ENCODE data around the gene DIS3L2. TPM values are rescaled to one million over a fixed set of nuclear protein-coding genes. Genes with fewer than 3 reads are reported as not detected.

DIS3L2 gene
- total RNA-seq, 2 donors from 2014 or later = 39.5 to 42.4 TPM

DNA sequence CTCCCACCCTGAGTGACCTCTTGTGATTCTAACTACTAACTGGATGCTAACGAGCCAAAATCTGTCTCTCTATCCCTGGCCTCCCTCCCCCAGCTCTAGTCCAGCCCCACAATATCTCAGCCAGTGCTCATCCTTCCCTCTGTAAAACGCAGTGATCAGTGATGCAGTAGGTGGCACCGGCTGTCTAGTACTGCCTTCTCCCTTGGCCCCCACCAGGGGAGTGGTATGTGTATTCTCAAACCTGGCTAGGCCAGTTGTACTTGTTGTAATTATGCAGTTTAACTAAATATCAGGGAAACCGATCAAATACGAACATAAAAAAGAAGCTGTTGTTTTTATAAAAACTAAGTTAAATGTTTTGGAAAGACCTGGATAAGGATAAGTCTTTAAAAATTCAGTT lies 303.8 kb downstream of the DIS3L2 start:
- TF ChIP-seq, protein P1, sequence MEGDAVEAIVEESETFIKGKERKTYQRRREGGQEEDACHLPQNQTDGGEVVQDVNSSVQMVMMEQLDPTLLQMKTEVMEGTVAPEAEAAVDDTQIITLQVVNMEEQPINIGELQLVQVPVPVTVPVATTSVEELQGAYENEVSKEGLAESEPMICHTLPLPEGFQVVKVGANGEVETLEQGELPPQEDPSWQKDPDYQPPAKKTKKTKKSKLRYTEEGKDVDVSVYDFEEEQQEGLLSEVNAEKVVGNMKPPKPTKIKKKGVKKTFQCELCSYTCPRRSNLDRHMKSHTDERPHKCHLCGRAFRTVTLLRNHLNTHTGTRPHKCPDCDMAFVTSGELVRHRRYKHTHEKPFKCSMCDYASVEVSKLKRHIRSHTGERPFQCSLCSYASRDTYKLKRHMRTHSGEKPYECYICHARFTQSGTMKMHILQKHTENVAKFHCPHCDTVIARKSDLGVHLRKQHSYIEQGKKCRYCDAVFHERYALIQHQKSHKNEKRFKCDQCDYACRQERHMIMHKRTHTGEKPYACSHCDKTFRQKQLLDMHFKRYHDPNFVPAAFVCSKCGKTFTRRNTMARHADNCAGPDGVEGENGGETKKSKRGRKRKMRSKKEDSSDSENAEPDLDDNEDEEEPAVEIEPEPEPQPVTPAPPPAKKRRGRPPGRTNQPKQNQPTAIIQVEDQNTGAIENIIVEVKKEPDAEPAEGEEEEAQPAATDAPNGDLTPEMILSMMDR (conservative IDR thresholded peaks at IDR 0.05) = peak; percentile 16
- Histone ChIP-seq H3K4me1 (ENCODE audit: control insufficient read depth, insufficient read depth, low read length) (no peaks in the 10 kb centered on the region), H3K27ac (ENCODE audit: low read depth, low read length) (no peak overlapping the region), H3K4me3 (ENCODE audit: low read length) (no peak overlapping the region), H3K9ac (ENCODE audit: extremely low read depth, low read length, poor library complexity, severe bottlenecking) (no peak overlapping the region), H3K36me3 (ENCODE audit: control insufficient read depth, insufficient read depth, low read length) (peaks cover 2% of the 10 kb centered on the region), H3K9me3 (ENCODE audit: control insufficient read depth, low read length) (no peaks in the 10 kb centered on the region), H3K27me3 (ENCODE audit: control insufficient read depth, insufficient read depth, low read length, poor library complexity, severe bottlenecking) (no peaks in the 10 kb centered on the region)
- H3K4me1 Mint-ChIP-seq = peaks cover 12% of the 10 kb centered on the region
- H3K4me3 Mint-ChIP-seq = no peak overlapping the region
- no peak overlapping the region for H3K27ac Mint-ChIP-seq
- H3K36me3 Mint-ChIP-seq (ENCODE audit: low read depth) = peaks cover 21% of the 10 kb centered on the region
- WGBS, 2 experiments (ENCODE audit: insufficient coverage in 1 of 2, insufficient read length in 1 of 2) = 82 to 88% methylated on average over 4 to 5 of the region's 5 CpGs
- no peak for DNase-seq
- H3K27me3 Mint-ChIP-seq (ENCODE audit: insufficient read depth) = peaks cover 3% of the 10 kb centered on the region
- no peaks in the 10 kb centered on the region for H3K9me3 Mint-ChIP-seq

DNA sequence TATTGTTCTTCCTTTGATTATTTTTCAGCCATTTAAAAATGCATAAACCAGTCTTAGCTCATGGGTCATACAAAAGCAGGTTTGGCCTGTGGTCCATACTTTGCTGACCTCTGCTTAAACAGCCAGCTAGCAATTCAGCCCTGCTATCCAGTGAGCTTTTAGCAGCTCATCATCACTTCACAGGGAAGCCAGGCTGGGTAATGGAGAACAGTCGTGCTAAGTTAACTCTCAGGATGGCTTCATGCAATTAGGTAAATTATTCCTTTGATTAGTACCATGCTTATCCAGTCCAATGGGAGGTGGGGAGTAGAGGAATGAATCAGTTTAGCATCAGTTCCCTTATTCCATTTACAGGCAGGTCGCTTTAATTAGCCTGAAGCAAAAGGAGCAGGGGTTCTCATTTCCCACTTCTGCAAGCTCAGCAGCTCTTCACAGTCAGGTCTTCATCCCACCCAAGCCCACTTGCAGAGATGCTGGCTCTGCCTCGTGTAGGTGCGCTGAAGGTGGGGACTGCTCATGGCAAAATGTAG lies 307.2 kb downstream of the DIS3L2 start:
- no peaks in the 10 kb centered on the region for H3K9me3 ChIP-seq (ENCODE audit: control insufficient read depth, low read length)
- Mint-ChIP-seq H3K36me3 (ENCODE audit: low read depth) (peaks cover 2% of the 10 kb centered on the region), H3K4me3 (no peak overlapping the region), H3K27me3 (ENCODE audit: insufficient read depth) (no peaks in the 10 kb centered on the region), H3K27ac (no peak overlapping the region), H3K4me1 (peaks cover 17% of the 10 kb centered on the region), H3K9me3 (no peaks in the 10 kb centered on the region)
- TF ChIP-seq, protein P1 (conservative IDR thresholded peaks at IDR 0.05) = no peak
- 66 to 80% methylated on average over 4 of the region's 4 CpGs for WGBS, 2 experiments (ENCODE audit: insufficient coverage in 1 of 2, insufficient read length in 1 of 2)
- H3K4me3 ChIP-seq (ENCODE audit: low read length) = no peak overlapping the region
- no peak overlapping the region for H3K27ac ChIP-seq (ENCODE audit: low read depth, low read length)
- no peaks in the 10 kb centered on the region for H3K4me1 ChIP-seq (ENCODE audit: control insufficient read depth, insufficient read depth, low read length)
- H3K27me3 ChIP-seq (ENCODE audit: control insufficient read depth, insufficient read depth, low read length, poor library complexity, severe bottlenecking) = no peaks in the 10 kb centered on the region
- DNase-seq = peak; percentile 78
- H3K36me3 ChIP-seq (ENCODE audit: control insufficient read depth, insufficient read depth, low read length) = peaks cover 2% of the 10 kb centered on the region
- H3K9ac ChIP-seq (ENCODE audit: extremely low read depth, low read length, poor library complexity, severe bottlenecking) = no peak overlapping the region

DNA sequence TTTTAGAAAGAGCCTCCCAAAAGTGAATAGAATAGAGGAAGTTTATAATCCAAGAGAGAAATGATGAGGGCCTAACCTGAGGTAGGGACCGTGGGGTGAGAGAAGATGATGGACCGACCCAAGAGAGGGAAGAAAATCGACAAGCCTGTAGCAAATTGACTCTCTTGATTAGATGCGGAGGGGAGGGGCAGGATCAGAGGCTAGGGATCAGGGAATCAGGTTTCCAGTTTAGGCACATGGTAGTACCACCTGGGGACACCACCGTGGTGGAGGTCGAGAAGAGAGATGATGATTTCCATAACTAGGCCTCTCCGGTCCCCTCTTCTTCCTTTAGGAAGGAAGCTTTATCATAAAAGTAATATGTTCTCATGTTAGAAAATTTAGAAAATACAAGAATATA lies 308.4 kb downstream of the DIS3L2 start:
- no peak overlapping the region for H3K27ac Mint-ChIP-seq
- H3K9me3 Mint-ChIP-seq = no peaks in the 10 kb centered on the region
- no peaks in the 10 kb centered on the region for H3K27me3 Mint-ChIP-seq (ENCODE audit: insufficient read depth)
- peaks cover 17% of the 10 kb centered on the region for H3K4me1 Mint-ChIP-seq
- no peaks in the 10 kb centered on the region for H3K27me3 ChIP-seq (ENCODE audit: control insufficient read depth, insufficient read depth, low read length, poor library complexity, severe bottlenecking)
- H3K9ac ChIP-seq (ENCODE audit: extremely low read depth, low read length, poor library complexity, severe bottlenecking) = no peak overlapping the region
- no peaks in the 10 kb centered on the region for H3K36me3 ChIP-seq (ENCODE audit: control insufficient read depth, insufficient read depth, low read length)
- no peak for DNase-seq
- WGBS, 2 experiments (ENCODE audit: insufficient coverage in 1 of 2, insufficient read length in 1 of 2) = 81 to 90% methylated on average over 4 to 7 of the region's 7 CpGs
- H3K27ac ChIP-seq (ENCODE audit: low read depth, low read length) = no peak overlapping the region
- no peaks in the 10 kb centered on the region for H3K9me3 ChIP-seq (ENCODE audit: control insufficient read depth, low read length)
- no peak overlapping the region for H3K4me3 Mint-ChIP-seq
- H3K4me1 ChIP-seq (ENCODE audit: control insufficient read depth, insufficient read depth, low read length) = no peaks in the 10 kb centered on the region
- H3K4me3 ChIP-seq (ENCODE audit: low read length) = no peak overlapping the region
- TF ChIP-seq, protein P1 (conservative IDR thresholded peaks at IDR 0.05) = no peak
- H3K36me3 Mint-ChIP-seq (ENCODE audit: low read depth) = no peaks in the 10 kb centered on the region

Data from endodermal cell (in vitro differentiated cells).